HG03060 (cell line): ENCODE results near the gene PCYT2.

ENCODE experiments used
- ATAC-seq: cut with Tn5 transposase; IDR thresholded peaks from one replicate; pipeline ENCODE4 v1.9.1; 2021; ENCODE audit warnings: low read depth, moderate number of reproducible peaks; ENCODE audit not compliant: unreplicated experiment

The PCYT2 gene

DNA sequence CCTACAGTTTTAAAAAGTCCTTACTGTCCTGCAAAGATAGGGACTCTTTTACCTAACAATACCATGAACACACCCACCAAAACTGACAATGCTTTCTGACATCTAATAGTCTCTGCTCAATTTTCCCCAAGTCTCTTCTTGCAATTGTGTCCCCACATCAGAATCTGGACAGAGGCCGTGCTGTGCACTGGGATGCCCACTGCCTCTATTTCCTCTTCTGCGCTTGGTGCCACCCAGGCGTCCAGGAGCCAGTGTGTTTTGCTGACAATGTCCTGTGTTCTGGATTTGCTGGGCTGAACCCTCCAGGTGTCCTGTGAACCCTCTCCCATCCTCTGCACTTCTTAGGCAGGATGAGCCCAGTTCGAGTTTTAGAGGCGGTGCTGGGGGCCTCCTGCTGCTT lies 33.6 kb downstream of the PCYT2 start:
- ATAC-seq, result no peak

- ATAC-seq, result no peak
Measured at GRCh38 chr17:81871387-81872230, 39.6 kb downstream of the PCYT2 start.

DNA sequence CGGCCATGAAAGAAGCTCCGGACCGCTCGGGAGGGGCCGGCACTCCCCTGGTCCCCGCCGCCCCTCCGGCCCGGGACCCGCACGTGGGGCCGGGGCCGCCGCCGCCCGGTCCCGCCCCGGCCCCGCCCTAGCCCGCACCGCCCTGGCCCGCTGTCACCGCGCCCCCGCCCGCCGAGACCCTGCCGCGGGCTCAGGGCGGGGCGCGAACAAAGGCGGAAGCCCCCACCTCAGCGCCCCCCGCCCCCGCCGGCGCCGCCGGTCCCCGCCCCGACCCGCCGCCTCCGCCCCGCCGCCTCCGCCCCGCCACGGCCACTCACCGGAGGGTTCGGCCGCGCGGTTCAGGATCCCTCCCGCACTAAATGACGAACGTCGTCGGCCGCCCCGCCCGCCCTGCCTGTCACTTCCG lies 40.2 kb downstream of the PCYT2 start, which contains the start of gene ARHGDIA:
Gene ARHGDIA, minus strand, starts transcription at position 357 of the 406 bp plus-strand sequence. CDS start 1,407 bp downstream, outside the sequence.
- no peak for ATAC-seq

DNA sequence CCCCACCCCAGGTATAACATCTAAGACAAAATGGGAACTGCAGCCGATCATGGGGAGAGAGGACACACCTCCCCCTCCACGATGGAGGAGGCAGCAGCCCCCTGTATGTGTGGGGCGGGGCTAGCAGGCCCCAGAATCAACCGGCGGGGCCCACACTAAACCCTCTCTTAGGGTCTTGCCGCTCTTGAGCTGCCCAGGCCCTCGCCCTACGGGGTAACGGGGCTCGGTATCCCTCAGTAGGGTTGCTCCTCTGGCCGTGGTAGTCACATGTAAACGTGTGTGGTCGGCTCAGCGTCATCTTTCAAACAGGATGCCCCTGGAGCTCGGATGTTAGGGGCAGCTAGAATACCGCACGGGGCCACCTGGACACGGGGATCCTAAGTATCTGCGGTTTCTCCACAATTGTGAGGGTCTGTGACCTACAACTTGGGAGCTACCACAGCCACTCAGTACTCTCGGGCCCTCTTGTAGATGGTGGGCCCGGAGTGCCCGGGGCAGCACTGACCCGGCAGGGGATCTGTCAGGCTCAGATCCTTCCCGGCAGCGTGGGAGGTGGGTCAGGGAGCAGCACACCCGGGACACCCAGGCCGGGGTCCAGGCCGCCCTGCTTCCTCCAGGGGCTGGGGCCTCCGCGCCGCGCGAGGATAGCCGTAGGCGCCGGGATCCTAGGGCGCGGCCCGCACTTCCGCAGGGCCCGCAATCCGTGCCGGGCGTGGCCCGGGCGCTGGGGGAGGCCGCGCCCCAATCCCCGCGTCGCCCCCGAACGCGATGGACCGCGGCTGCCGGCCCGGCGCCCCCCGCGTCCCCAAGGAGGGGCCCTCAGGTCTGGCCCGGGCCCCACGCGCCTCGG lies 40.8 kb downstream of the PCYT2 start:
- no peak for ATAC-seq

DNA sequence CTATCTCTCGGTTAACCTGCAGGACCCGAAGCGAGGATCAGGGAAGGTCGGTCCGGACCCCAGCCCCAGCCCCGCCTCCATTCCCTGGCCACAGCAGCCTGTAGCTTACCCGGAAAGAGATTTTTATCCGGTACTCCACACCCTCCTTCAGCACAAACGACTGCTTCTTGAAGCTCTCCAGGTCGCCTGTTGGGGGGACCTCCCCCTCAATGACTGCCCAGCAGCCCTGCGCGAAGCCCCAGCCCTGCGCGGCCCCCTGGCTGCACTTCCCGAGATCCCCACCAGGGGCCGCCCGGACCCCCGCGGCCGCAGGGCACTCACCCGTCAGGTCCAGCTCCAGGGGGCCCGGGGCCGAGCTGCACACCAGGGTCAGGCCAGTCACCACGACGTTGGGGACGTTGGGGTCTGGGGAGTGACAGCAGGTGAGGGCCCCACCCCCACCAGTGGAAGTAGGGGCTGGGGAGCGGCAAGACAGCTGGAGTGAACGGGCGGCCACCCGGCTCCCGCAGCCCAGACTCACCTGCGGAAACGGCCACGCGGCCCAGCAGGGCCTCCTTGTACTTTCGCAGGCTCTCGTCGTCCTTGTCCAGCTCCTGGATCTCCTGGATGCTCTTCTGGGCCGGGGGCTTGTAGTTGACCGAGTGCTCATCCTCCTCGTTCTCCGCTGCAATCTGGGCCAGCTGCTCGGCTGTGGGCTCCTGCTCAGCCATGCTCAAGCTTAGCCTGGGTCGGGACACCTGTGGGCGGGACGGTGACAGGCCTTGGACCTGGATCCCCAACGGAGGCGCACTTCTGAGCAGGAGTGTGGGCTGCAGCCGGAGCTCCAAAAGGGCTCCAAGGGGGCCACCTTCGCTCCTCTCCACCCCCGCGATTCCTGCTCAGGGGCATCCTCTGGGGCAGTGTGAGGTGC lies 41.7 kb downstream of the PCYT2 start:
- no peak for ATAC-seq

DNA sequence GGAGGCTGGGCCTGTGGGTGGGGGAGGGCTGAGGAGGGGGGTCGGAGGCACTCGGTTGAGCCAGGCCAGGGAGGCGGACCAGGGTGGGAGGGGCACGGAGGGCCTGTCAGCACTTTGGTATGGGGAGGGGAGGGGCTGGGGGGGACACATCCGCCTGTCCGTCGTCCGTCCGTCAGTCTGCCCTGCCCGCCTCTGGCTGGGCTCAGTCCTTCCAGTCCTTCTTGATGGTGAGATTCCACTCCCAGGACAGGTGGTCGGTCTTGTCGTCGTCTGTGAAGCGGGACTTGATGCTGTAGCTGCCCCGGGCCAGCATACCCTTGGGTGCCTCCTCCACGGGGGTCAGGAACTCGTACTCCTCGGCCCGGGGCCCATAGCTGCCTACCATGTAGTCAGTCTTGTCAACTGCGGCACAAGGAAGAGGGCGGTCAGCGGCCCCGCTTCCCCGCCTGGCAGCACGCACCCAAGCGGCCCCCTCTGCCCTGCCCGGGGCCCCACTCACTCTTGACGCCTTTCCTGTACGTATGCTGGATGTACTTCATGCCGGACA lies 42.5 kb downstream of the PCYT2 start:
- no peak for ATAC-seq

DNA sequence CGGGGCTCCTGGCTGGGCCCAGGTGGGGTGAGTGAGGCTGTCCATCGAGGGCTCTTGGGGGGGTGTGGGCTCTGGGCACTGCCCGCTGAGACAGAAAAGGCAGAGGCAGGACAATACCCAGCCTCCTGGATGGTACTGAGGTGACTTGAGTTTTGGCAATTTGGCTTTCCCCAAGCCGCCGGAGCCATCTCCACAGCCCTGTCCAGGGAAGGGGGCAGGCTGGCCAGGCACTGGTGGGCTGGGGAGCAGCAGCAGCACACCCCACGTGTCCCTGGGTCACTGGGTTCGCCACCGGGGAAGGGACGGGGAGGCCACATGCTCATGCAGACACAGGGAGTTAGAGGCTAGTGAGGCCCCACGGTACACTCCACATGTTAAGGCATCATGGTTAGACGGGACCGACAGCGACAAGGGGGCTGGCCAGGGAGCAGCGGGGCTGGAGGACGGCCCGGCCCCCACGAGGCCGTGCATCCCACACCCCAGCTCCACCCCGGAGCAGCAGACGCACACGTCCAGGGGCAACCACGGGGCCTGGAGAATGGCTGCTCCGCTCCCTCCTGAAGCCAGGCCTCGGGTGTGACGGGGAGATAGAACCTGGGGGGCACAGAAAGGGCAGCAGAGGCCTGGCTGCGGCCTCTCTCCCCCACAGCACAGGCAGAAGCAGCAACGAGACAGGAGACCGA lies 43.1 kb downstream of the PCYT2 start:
- no peak for ATAC-seq

- ATAC-seq, result no peak
Measured at GRCh38 chr17:81867170-81867990, 43.8 kb downstream of the PCYT2 start.

DNA sequence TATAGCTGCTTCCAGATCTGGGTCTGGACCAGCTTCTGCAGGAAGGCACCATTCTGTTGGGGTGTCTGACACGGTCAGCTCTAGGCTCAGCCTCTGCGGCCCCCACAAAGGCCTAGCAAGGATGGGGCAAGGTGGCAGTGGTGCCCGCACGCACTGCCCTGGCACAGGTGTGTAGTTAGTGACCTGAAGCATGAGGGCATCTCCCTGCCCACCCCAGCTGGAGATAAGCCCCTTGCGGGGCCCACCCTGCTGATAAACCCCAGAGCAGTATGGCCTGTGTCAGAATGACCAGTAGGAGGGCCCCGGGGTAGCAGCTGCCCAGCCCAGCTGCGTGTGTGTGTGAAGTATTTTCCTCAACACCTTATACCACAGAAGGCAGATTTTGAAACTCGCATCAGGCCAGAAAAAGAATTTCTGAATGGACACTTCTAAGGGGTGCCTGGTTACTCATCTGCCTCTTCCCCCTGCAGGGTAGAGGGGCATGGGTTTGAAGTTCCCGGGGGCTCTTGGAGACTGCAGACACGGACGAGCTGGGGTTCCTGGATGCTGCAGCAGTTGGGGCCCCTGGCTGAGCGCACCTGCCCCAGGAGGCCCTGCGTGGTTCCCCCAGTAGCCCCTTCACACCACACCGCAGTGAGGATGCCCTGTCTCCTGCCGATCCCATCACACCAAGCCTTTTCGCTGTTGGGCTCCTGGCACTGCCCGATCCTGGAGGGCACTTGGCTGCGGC lies 44.6 kb downstream of the PCYT2 start:
- no peak for ATAC-seq

DNA sequence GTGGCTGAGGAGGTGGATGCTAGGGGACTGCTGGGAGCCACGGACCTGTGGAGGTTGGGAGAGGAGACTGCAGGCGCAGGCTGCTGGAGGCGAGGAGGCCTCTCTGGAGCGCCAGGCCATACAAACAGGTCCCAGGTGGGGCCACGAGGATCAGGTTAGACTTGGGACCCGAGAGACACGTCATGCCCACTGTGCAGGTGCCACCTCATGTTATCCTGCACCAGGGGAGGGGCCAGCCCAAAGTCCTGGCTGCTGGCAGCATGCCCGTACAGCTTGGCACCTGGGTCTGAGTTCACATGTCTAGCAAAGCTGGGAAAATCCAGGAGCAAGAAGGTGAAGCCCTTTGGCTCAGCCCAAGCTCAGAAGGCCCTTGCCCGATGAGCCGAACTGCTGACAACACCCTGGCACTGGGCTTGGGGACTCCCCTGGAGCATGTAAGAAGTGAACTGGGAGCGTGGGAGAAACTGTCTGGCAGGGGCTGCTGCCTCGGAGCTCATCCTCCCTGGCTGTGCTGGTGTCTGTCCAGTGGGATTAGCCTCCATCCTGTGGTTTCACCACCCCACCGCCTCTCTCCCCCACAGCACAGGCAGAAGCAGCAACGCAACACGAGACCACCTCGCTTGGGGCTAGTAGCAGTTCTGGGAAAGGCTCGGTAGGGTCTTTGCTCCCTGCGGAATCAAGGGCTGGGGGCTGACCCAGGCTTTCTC lies 45.3 kb downstream of the PCYT2 start:
- no peak for ATAC-seq

GRCh38 chr17:81865358-81865732 lies 45.9 kb downstream of the PCYT2 start:
- ATAC-seq, result no peak

- ATAC-seq, result no peak
Measured at GRCh38 chr17:81863833-81864768, 47.1 kb downstream of the PCYT2 start.

- no peak for ATAC-seq
Measured at GRCh38 chr17:81863123-81863675, 48.0 kb downstream of the PCYT2 start.

DNA sequence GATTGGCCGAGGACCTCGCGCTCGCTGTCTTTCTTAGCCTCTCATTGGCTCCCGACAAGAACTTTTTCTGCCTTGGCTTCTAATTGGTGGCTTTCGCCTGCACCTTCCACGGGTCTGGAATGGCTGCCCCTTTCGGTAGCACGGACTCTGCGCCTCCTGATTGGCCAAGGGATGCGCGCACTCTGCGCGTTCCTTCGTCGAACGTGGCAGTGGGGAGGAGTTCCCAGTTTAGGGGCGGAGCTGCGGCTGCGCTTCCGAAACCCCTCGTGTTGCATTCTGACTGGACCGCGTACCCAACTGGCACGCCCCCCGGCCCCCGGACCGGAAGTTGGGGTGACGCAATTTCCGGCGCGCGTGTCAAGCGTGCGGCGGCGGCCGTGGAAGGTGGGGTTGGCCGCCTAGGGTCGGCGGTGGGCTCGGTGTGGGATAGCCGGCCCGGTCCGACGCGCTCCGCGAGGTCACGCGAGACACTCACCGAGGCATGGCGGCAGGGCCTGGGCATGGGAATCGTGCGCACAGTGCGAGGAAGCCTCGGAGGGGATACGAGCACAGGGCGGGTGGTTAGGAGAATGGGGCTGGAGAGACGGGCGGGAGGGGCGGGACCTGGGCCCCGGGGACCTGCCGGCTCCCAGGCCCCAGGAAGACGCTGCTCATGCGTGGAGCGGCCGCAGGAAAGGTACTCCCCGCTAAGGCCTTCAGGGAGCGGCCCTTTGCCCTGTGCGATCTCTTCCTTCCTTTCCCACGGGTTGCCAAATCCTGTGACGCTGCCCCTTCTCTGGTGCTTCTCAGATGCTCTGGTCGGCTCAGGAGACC lies 50.2 kb downstream of the PCYT2 start:
- peak; percentile 74 for ATAC-seq
